CD4-positive, alpha-beta T cell treated with Interleukin-15 for 1 hour (primary cell): ENCODE results near the gene TMOD3.
"Not testable (repeated sequence)": the region's sequence is repeated elsewhere in the genome, so short reads cannot be mapped to it uniquely, and the experiment has no call there.

ENCODE experiments used
- DNase-seq: peaks from one replicate; pipeline ENCODE4 v3.0.0-alpha.2; 2020

TMOD3 gene

GRCh38 chr15:51829376-51830275, at the start of gene TMOD3:
TSS of gene TMOD3 (plus strand) at chr15:51829653. CDS start at chr15:51862885, 33,232 bp downstream.
- peak; percentile 90 for DNase-seq

GRCh38 chr15:51780636-51781035, 48.8 kb upstream of the TMOD3 start:
- DNase-seq, result no peak

GRCh38 chr15:51781506-51781905, 47.9 kb upstream of the TMOD3 start:
- no peak for DNase-seq

GRCh38 chr15:51782357-51782896, 47.0 kb upstream of the TMOD3 start:
- DNase-seq, result no peak

- DNase-seq, result no peak
Observed at GRCh38 chr15:51783967-51784366, 45.5 kb upstream of the TMOD3 start.

- DNase-seq, result not testable (repeated sequence)
Observed at GRCh38 chr15:51787130-51787529, 42.3 kb upstream of the TMOD3 start.

GRCh38 chr15:51792474-51792873, 37.0 kb upstream of the TMOD3 start:
- DNase-seq, result not testable (repeated sequence)

- DNase-seq, result no peak
Observed at GRCh38 chr15:51793521-51794305, 35.7 kb upstream of the TMOD3 start.

GRCh38 chr15:51796847-51797401, 32.5 kb upstream of the TMOD3 start:
- DNase-seq, result no peak

- no peak for DNase-seq
Observed at GRCh38 chr15:51798281-51798680, 31.2 kb upstream of the TMOD3 start.

- DNase-seq, result no peak
Observed at GRCh38 chr15:51799282-51800252, 29.9 kb upstream of the TMOD3 start.

- no peak for DNase-seq
Observed at GRCh38 chr15:51801391-51801835, 28.0 kb upstream of the TMOD3 start.

- no peak for DNase-seq
Observed at GRCh38 chr15:51802593-51802992, 26.9 kb upstream of the TMOD3 start.

- no peak for DNase-seq
Observed at GRCh38 chr15:51803965-51804364, 25.5 kb upstream of the TMOD3 start.

GRCh38 chr15:51806123-51806522, 23.3 kb upstream of the TMOD3 start:
- DNase-seq, result no peak

GRCh38 chr15:51809457-51809856, 20.0 kb upstream of the TMOD3 start:
- DNase-seq, result no peak

- no peak for DNase-seq
Observed at GRCh38 chr15:51812598-51812997, 16.9 kb upstream of the TMOD3 start.

GRCh38 chr15:51814606-51815005, 14.8 kb upstream of the TMOD3 start:
- DNase-seq, result no peak

GRCh38 chr15:51816611-51817010, 12.8 kb upstream of the TMOD3 start:
- DNase-seq, result no peak

- DNase-seq, result no peak
Observed at GRCh38 chr15:51818150-51818549, 11.3 kb upstream of the TMOD3 start.

- no peak for DNase-seq
Observed at GRCh38 chr15:51825698-51826097, 3.8 kb upstream of the TMOD3 start.
